Fibroblast of upper back skin (primary cell): ENCODE measurements around the gene PTGS1.

Experiments
- DNase-seq: peaks from one replicate; pipeline ENCODE4 v3.0.0-alpha.2; 2013

PTGS1 gene

GRCh38 chr9:122376796-122377195 lies 6.0 kb downstream of the PTGS1 start:
- no peak for DNase-seq

- no peak for DNase-seq
These were observed 6.7 kb downstream of the PTGS1 start for GRCh38 chr9:122377241-122378164.

- DNase-seq, result no peak
These were observed 7.4 kb downstream of the PTGS1 start for GRCh38 chr9:122378236-122378635.

- no peak for DNase-seq
These were observed 8.5 kb downstream of the PTGS1 start for GRCh38 chr9:122379340-122379739.

GRCh38 chr9:122380293-122380692 lies 9.5 kb downstream of the PTGS1 start:
- DNase-seq, result no peak

GRCh38 chr9:122381206-122381950 lies 10.6 kb downstream of the PTGS1 start:
- no peak for DNase-seq

- peak; percentile 70 for DNase-seq
These were observed 12.4 kb downstream of the PTGS1 start for GRCh38 chr9:122382901-122383850.

- DNase-seq, result peak; percentile 45
These were observed 13.2 kb downstream of the PTGS1 start for GRCh38 chr9:122383992-122384461.

GRCh38 chr9:122386311-122386872 lies 15.6 kb downstream of the PTGS1 start:
- DNase-seq, result no peak

- DNase-seq, result no peak
These were observed 16.7 kb downstream of the PTGS1 start for GRCh38 chr9:122387536-122387935.

- DNase-seq, result no peak
These were observed 18.4 kb downstream of the PTGS1 start for GRCh38 chr9:122389195-122389594.

GRCh38 chr9:122389799-122390481 lies 19.1 kb downstream of the PTGS1 start:
- peak; percentile 48 for DNase-seq

GRCh38 chr9:122392284-122392683 lies 21.5 kb downstream of the PTGS1 start:
- no peak for DNase-seq

- peak; percentile 47 for DNase-seq
These were observed 21.9 kb downstream of the PTGS1 start for GRCh38 chr9:122392714-122393113.

- no peak for DNase-seq
These were observed 22.6 kb downstream of the PTGS1 start for GRCh38 chr9:122393284-122393983.

GRCh38 chr9:122394265-122395125 lies 23.7 kb downstream of the PTGS1 start:
- peak; percentile 84 for DNase-seq

GRCh38 chr9:122396614-122397148 lies 25.9 kb downstream of the PTGS1 start:
- DNase-seq, result no peak

- DNase-seq, result no peak
These were observed 26.9 kb downstream of the PTGS1 start for GRCh38 chr9:122397749-122398148.

GRCh38 chr9:122398371-122398924 lies 27.6 kb downstream of the PTGS1 start:
- no peak for DNase-seq
